Neutrophil (primary cell): ENCODE results near the gene CCDC196.
"Not testable (repeated sequence)": the region's sequence is repeated elsewhere in the genome, so short reads cannot be mapped to it uniquely, and the experiment has no call there.

Experiments
- H3K27ac ChIP-seq: fragments of 200-600 bp; sonication (generic); 2 replicates; pipeline ENCODE4 v1.5.1; 2016; ENCODE audit warnings: mild to moderate bottlenecking, moderate library complexity
- H3K27me3 ChIP-seq: fragments of 200-600 bp; sonication (generic); 2 replicates; pipeline ENCODE4 v1.6.0; 2016; ENCODE audit warnings: mild to moderate bottlenecking
- H3K36me3 ChIP-seq: fragments of 200-600 bp; sonication (generic); 2 replicates; pipeline ENCODE4 v1.5.1; 2017
- H3K4me1 ChIP-seq, 2 experiments: fragments of 200-600 bp in 1 of 2; sonication (generic) in 1 of 2; 1 replicate in 1 of 2; 2 replicates in 1 of 2; pipeline versions ENCODE4 v1.5.1 to v1.6.1; 2013 to 2016; ENCODE audit warnings: low read depth in 1 of 2, low read length in 1 of 2, mild to moderate bottlenecking in 1 of 2, moderate library complexity in 1 of 2; ENCODE audit not compliant: control insufficient read depth in 1 of 2, insufficient read depth in 1 of 2
- H3K4me3 ChIP-seq, 2 experiments: fragments of 200-600 bp in 1 of 2; sonication (generic) in 1 of 2; 1 replicate in 1 of 2; 2 replicates in 1 of 2; pipeline ENCODE4 v1.5.1; 2013 to 2016; ENCODE audit warnings: low read depth in 1 of 2, low read length in 1 of 2, mild to moderate bottlenecking in 1 of 2, moderate library complexity in 1 of 2
- H3K9me3 ChIP-seq: fragments of 200-600 bp; sonication (generic); 2 replicates; pipeline ENCODE4 v1.5.1; 2016
- TF ChIP-seq, protein P1 (sequence below): fragments of 200-600 bp; sonication (generic); IDR thresholded peaks from 2 replicates; pipeline ENCODE4 v1.5.1; 2016; ENCODE audit warnings: antibody characterized with exemption

The CCDC196 gene

DNA sequence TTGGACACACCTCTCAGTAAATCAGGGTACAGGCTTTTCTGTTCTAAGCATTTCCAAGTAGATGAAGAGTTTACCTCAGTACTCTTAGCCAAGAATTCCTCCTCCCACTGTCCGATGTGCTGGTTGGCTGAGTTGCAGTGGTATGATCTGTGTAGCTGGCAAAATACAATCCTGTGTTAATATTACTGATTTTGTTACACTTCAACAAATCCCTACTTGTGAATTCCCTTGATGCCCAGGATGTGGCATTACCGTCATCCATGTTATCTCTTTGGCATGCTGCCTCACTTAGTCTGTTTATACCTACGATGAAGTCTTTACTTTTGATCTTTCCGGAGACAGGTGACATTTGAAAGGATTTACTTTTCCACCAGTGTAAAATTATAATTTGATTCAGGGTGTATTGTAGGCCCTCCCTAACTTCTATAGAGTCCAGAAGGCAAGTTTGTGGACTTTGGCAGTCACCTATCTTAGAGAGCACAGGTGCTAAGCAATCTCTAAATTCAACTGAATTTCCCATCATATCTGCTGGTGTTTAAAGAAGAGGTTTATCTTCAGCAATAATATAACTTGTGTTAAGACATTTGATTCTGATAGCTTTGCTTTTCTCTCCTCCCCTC, 10.1 kb downstream of the CCDC196 start:
- H3K4me3 ChIP-seq: no peak overlapping the region
- no peaks in the 10 kb centered on the region for H3K4me1 ChIP-seq
- H3K9me3 ChIP-seq: no peaks in the 10 kb centered on the region
- H3K27ac ChIP-seq: no peak overlapping the region
- H3K36me3 ChIP-seq: no peaks in the 10 kb centered on the region
- TF ChIP-seq, protein P1, sequence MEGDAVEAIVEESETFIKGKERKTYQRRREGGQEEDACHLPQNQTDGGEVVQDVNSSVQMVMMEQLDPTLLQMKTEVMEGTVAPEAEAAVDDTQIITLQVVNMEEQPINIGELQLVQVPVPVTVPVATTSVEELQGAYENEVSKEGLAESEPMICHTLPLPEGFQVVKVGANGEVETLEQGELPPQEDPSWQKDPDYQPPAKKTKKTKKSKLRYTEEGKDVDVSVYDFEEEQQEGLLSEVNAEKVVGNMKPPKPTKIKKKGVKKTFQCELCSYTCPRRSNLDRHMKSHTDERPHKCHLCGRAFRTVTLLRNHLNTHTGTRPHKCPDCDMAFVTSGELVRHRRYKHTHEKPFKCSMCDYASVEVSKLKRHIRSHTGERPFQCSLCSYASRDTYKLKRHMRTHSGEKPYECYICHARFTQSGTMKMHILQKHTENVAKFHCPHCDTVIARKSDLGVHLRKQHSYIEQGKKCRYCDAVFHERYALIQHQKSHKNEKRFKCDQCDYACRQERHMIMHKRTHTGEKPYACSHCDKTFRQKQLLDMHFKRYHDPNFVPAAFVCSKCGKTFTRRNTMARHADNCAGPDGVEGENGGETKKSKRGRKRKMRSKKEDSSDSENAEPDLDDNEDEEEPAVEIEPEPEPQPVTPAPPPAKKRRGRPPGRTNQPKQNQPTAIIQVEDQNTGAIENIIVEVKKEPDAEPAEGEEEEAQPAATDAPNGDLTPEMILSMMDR: no peak
- peaks cover 9% of the 10 kb centered on the region for H3K27me3 ChIP-seq

DNA sequence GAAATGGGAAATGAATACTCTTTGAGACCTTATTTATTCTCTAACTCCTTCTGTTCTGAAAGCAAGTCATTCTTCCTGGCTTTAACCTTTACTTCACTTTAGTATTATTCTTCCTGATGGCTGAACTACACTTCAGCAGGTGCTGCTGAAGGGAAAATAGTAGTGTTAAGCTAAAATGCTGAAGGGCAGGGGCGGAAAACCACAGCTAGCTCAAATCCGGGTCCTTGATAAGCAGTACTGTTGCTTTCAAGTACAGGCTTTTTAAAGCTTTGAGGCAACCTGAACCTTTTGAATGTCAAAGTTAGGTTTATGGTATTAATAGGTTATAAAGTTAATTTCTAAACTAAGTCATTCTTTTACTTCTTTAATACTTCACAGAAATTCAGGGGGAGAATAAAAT, 10.7 kb downstream of the CCDC196 start:
- Histone ChIP-seq H3K4me1 (no peaks in the 10 kb centered on the region), H3K9me3 (no peaks in the 10 kb centered on the region), H3K36me3 (no peaks in the 10 kb centered on the region), H3K4me3 (no peak overlapping the region), H3K27ac (no peak overlapping the region), H3K27me3 (peaks cover 9% of the 10 kb centered on the region)
- TF ChIP-seq, protein P1: no peak

DNA sequence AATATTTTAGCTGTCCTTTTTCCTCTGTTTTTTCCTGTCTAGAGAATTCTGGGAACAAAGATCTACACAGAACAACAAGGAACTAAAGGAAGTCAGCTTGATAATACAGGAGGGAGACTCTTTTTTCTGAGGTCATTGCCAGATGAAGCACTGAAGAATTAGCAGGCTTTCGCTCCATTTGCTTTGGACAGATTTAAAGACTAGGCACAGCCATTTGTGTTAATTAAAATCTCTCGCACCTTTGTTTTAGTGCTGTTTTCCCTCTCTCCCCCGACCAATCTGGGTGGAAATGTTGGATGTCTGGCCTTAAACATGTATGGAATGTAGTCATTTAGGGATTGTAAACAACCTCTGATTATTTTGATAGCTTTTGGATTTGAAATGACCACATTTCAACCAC, 12.1 kb downstream of the CCDC196 start:
- no peak overlapping the region for H3K4me3 ChIP-seq
- H3K27ac ChIP-seq: no peak overlapping the region
- no peaks in the 10 kb centered on the region for H3K36me3 ChIP-seq
- peaks cover 9% of the 10 kb centered on the region for H3K27me3 ChIP-seq
- no peaks in the 10 kb centered on the region for H3K9me3 ChIP-seq
- no peaks in the 10 kb centered on the region for H3K4me1 ChIP-seq
- TF ChIP-seq, protein P1: no peak

DNA sequence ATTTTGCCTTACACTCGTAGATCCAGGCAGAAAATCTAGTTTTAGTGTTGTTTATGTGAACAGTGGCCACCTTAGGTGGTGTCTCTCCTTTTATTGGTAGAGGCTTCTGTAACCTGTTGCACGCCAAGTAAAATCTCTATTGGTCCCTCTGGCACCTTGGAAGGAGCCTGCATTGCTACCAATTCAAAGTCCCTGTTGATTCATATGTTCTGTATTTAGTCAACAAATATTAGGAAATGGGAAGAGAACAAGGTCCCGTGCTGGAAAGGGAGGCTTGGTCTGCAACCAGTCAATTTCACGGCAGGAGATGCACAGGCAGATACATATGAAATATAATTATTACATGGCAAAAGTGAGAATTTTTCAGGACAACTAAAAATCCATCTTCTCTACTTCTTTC, 15.4 kb downstream of the CCDC196 start:
- H3K36me3 ChIP-seq: no peaks in the 10 kb centered on the region
- H3K27me3 ChIP-seq: peaks cover 4% of the 10 kb centered on the region
- H3K4me1 ChIP-seq: peaks cover 0 to under 1% of the 10 kb centered on the region in 2 experiments
- no peak overlapping the region for H3K4me3 ChIP-seq
- no peaks in the 10 kb centered on the region for H3K9me3 ChIP-seq
- TF ChIP-seq, protein P1: no peak
- H3K27ac ChIP-seq: no peak overlapping the region

DNA sequence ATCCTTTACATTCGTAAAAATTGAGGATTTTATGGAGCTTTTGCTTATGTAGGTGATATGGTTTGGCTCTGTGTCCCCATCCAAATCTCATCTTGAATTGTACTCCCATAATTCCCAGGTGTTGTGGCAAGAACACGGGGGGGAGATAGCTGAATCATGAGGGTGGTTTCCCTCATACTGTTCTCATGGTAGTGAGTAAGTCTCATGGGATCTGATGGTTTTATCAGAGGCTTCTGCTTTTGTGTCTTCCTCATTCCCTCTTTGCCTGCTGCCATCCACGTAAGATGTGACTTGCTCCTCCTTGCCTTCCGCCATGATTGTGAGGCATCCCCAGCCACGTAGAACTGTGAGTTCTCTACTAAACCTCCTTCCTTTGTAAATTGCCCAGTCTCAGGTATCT, 16.7 kb downstream of the CCDC196 start:
- H3K27me3 ChIP-seq, H3K4me3 ChIP-seq, H3K9me3 ChIP-seq, H3K36me3 ChIP-seq, H3K27ac ChIP-seq: not testable (repeated sequence)
- H3K4me1 ChIP-seq: peaks cover 9 to 13% of the 10 kb centered on the region in 2 experiments

DNA sequence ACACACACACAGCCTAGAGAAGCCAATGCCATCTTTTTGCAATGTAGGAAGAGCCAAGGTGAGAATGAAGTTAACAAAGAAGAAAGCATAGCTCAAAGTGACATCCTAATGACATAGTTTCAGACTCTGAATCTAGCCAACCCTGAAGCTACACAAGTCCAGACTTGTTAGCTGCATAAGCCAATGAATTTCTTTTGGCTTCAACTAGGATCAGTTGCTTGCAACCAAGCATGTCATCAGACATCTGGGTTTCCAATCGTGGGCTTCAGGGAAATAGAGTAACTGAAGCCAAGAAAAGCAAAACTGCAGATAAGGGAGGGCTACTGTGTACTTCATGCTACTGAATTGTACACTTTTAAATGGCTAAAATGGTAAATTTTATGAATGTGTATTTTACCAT, 17.4 kb downstream of the CCDC196 start:
- TF ChIP-seq, protein P1: no peak
- no peak overlapping the region for H3K4me3 ChIP-seq

More for the DNA sequence above, 17.4 kb downstream of the CCDC196 start:
- Histone ChIP-seq H3K36me3 (no peaks in the 10 kb centered on the region), H3K27me3 (peaks cover 4% of the 10 kb centered on the region), H3K4me1 (peaks cover 13 to 18% of the 10 kb centered on the region in 2 experiments), H3K27ac (no peak overlapping the region), H3K9me3 (no peaks in the 10 kb centered on the region)
